HG03139 (cell line): ENCODE data around the gene ZNF48.
"Not testable (repeated sequence)": the region's sequence is repeated elsewhere in the genome, so short reads cannot be mapped to it uniquely, and the experiment has no call there.

Source experiments
- ATAC-seq: cut with Tn5 transposase; IDR thresholded peaks from one replicate; pipeline ENCODE4 v1.9.1; 2021; ENCODE audit not compliant: unreplicated experiment

ZNF48 gene

GRCh38 chr16:30377050-30377811, 18.0 kb upstream of the ZNF48 start:
- ATAC-seq: no peak

GRCh38 chr16:30377812-30378235, 17.4 kb upstream of the ZNF48 start:
- ATAC-seq: peak; percentile 30

- peak; percentile 70 for ATAC-seq
Observed at GRCh38 chr16:30378236-30379157, 16.7 kb upstream of the ZNF48 start.

GRCh38 chr16:30379158-30379783, 15.9 kb upstream of the ZNF48 start:
- ATAC-seq: no peak

- no peak for ATAC-seq
Observed at GRCh38 chr16:30380072-30380802, 15.0 kb upstream of the ZNF48 start.

GRCh38 chr16:30380803-30381208, 14.4 kb upstream of the ZNF48 start:
- no peak for ATAC-seq

DNA sequence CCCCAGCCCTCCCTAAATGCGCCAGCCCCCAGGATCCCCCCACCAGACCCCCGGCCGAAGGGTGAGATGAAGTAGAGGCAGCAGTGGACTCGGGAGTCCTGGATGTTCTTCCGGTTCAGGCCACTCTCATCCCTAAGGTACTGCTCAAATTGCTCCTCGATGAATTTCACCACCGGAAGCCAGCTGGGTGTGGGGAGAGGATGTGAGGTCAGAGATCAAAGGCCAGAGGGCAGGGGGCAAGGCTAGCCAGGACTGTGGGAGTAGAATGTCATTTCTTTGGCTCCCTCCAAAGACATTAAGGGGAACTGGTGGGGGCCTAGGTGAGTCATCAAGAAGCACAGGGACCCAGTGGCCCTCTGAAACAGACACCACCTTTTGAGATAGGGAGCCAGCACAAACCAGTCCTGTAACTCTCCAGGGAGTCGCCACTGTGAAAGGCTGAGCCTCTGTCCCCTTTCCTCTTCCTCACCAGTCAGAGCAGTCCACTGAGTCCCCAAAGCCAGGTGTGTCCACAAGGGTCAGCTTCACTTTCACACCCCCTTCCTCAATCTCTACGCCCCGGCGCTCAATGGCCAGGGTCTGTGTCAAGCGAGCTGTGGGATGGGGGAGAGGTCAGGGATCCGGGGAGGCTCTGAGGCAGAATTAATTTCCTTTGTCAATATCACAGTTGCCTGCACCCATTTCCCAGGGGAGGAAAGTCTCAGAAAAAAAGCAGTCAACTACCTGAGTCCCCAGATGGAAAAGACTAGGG, 13.8 kb upstream of the ZNF48 start:
- no peak for ATAC-seq

DNA sequence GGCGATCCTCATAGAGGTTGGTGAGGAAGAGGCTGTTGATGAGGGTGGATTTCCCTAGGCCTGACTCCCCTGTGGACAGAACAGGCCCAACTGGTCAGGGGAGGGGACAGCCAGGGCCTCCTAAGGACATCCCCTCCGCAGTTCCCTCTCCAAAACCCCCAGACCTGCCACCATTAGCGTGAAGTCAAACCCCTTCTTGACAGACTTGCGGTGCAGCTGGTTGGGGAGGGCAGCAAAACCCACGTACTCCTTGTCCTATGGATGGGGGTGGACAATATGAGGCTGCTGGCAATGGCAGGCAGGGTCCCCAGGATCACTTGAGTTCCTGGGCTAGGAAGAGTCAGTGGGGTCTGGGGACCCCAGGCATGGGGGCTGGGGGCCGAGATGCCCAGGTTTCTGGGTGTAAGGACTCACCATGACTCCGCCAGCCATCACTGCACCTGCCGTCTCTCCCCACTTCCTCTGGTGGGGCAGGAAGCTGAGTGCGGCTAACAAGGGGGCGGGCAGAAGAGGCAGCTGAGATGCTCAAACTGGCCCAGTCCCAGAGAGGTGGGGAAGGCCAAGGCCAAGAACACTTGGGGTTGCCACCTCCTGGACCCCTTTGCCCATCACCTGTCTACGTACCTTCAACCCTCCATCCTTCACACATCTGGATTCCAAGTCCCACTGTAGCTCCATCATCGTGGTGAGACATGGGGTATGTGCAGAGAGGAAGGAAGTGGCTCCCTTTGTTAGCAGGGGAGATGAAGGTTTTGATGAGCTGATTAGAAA, 12.9 kb upstream of the ZNF48 start, which contains the start of gene SEPTIN1:
Gene SEPTIN1, minus strand, starts transcription at position 451 of the 771 bp plus-strand sequence. Its CDS starts 19 bp downstream, at position 432.
- ATAC-seq: no peak

- ATAC-seq: no peak
Observed at GRCh38 chr16:30383521-30383920, 11.7 kb upstream of the ZNF48 start.

DNA sequence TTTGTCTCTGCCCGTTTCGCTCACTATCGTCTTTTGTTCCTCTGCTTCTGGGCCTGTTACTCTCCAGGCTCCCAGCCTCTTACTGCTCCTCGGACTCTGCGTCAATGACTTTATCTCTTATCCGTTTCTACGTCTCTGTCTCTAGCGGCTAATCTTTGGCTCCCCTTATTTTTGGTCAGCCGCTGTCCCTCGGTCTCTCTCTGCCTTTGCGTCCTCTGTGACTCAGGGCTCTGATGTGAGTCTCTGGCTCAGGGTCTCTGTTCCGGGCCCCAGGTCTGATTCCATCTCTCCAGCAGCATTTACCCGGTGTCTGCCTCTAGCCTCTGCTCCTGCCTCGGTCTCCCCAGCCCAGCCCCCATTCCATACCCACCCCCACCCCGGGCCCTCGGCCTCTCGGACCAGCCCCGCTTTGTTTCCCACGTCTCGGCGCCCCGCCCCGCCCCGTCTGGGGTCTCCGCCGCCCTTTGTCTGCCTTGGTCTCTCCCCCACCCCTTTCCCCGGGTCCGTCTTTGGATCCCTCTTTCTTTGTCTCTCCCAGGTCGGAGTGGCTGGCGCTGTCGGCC, 547 bp upstream of the ZNF48 start:
- ATAC-seq: no peak

- no peak for ATAC-seq
Observed at GRCh38 chr16:30395992-30396585, 869 bp downstream of the ZNF48 start.

DNA sequence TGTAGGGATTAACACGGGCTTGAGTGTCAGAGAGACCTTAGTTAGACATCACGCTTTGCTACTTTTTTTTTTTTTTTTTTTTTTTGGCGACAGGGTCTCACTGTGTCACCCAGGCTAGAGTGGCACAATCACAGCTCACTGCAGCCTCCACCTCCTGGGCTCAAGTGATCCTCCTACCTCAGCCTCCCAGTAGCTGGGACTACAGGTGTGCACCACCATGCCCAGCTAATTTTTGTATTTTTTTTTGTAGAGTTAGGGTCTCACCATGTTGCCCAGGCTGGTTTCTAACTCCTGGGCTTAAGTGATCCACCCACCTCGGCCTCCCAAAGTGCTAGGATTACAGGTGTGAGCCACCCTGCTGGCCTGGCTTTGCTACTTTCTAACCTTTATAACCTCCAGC, 1.4 kb downstream of the ZNF48 start:
- ATAC-seq: not testable (repeated sequence)

DNA sequence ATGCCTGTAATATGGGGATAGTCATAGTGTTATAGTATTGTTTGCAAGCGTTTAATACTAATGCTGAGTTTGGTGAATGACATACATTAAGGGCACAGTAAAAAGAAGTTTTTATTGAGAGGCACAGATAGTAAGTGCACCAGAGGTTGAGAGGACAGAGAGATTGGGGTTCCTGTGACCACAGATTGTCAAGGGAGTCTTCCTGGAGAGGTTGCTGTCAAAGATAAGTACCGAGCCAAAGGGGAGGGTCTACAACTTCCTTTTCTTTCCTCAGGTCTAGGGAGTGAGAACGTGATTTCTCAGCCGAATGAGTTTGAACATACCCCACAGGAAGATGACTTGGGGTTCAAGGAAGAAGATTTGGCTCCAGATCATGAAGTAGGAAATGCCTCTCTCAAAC, 1.8 kb downstream of the ZNF48 start:
- no peak for ATAC-seq

DNA sequence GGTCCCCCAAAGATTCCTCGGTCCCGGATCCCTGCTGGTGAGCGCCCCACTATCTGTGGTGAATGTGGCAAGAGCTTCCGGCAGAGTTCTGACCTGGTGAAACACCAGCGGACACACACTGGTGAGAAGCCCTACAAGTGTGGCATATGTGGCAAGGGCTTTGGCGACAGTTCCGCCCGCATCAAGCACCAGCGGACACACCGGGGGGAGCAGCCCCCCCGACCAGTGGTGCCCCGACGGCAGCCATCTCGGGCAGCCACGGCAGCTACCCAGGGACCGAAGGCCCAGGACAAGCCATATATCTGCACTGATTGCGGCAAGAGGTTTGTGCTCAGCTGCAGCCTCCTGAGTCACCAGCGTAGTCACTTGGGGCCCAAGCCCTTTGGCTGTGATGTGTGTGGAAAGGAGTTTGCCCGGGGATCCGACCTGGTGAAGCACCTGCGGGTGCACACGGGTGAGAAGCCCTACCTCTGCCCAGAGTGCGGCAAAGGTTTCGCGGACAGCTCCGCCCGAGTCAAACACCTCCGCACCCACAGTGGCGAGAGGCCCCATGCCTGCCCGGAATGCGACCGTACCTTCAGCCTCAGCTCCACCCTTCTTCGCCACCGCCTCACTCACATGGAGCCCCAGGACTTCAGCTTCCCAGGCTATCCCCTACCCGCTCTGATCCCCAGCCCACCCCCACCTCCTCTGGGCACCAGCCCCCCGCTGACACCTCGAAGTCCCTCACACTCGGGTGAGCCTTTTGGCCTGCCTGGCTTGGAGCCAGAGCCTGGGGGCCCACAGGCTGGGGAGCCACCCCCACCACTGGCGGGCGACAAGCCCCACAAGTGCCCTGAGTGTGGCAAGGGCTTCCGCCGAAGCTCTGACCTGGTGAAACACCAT, 2.8 kb downstream of the ZNF48 start:
- ATAC-seq: no peak

DNA sequence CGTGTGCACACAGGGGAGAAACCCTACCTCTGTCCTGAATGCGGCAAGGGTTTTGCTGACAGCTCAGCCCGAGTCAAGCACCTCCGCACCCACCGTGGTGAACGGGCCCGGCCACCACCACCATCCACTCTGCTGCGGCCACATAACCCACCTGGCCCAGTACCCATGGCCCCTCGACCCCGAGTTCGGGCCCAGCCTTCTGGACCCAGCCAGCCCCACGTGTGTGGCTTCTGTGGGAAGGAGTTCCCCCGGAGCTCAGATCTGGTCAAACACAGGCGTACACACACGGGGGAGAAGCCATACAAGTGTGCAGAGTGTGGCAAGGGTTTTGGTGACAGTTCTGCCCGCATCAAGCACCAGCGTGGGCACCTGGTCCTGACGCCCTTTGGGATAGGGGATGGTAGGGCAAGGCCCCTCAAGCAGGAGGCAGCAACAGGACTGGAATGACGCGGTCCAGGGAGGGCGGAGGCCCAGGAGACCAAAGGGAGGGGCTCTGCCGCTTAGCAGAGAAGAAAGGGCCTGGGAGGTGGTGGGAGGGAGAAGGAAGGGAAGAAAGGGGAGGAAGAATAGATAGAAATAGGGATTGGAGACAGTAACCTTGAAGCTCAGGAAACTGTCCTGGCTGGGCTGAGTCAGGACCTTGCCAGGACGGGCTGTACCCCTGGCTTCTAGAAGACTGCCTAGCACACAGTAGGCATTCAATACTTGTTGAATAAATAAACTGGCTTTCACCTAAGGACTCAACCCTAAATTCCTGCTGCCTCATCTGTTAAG, 3.6 kb downstream of the ZNF48 start:
- no peak for ATAC-seq

DNA sequence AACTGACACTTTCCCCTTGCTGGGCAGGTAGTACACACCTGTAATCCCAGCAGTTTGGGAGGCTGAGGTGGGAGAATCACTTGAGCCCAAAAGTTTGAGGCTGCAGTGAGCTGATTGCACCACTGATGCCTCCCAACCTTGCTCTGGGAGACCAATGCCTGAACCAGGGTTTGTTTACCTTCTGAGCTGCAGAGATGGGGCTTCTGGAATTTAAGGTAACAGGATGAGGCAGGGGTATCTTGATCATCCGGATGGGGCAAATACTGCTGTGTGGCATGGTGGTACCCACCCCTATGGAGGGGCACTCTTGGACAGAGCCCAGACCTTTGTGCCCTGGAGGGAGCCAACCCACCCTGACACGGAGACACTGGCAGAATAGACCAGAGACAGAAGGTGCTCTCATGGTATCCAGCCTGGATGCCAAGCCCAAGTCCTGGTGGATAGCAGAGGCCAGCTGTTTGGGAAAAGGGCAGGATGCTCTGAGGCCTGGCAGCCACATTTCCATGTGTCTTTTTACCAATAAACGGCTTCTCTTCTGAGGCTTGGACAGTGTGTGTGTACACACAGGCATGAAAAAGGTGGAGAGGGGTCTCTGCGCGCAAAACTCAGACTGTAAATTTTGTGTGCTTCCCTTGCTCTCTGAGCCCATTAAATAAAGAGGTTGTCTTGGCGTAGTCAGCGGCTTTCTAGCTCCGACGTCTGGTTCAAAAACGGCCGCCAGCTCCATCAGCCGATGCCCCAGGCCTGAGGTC, 4.4 kb downstream of the ZNF48 start:
- ATAC-seq: no peak
